OCI-LY7 (cell line): Measurements from ENCODE around the gene RARG. TPM values are rescaled to one million over a fixed set of nuclear protein-coding genes. Genes with fewer than 3 reads are reported as not detected.

Source experiments
- BruUV-seq: library from RNA; stranded (reverse); fragments of 400-500 nt; replicated peaks from 2 replicates; lab custom pipeline; 2021; lab: Mats Ljungman, UMichigan
- CTCF ChIA-PET: fragments of 300-600 bp; sonication (Branson Sonifier 250); formaldehyde crosslinking; loops from one replicate; lab custom pipeline; 2022; ENCODE audit warnings: antibody characterized with exemption; ENCODE audit not compliant: unreplicated experiment; lab: Charles Lee
- POLR2A ChIA-PET: fragments of 300-600 bp; sonication (Branson Sonifier 250); formaldehyde crosslinking; loops from one replicate; lab custom pipeline; 2022; ENCODE audit warnings: antibody characterized with exemption; lab: Charles Lee
- DNase-seq: peaks from one replicate; pipeline ENCODE4 v3.0.0-alpha.2; 2015; ENCODE audit warnings: low spot score
- H2AFZ ChIP-seq: fragments of 200-600 bp; sonication (generic), shearing (Covaris generic); 2 replicates; pipeline ENCODE4 v1.6.1; 2014; ENCODE audit warnings: mild to moderate bottlenecking, antibody characterized with exemption, low read length, moderate library complexity
- H3K27ac ChIP-seq: fragments of 200-600 bp; sonication (generic); 2 replicates; pipeline ENCODE4 v1.5.1; 2014; ENCODE audit warnings: mixed run types, low read depth, mild to moderate bottlenecking, moderate library complexity, low read length, inconsistent platforms; ENCODE audit not compliant: poor library complexity, severe bottlenecking
- H3K36me3 ChIP-seq: fragments of 200-600 bp; sonication (generic); 2 replicates; pipeline ENCODE4 v1.6.1; 2014; ENCODE audit warnings: mild to moderate bottlenecking, antibody characterized with exemption, low read length, moderate library complexity, mixed read lengths; ENCODE audit not compliant: insufficient read depth
- H3K4me1 ChIP-seq: fragments of 200-600 bp; sonication (generic); 2 replicates; pipeline ENCODE4 v1.5.1; 2014; ENCODE audit warnings: mild to moderate bottlenecking, low read length; ENCODE audit not compliant: insufficient read depth, poor library complexity, severe bottlenecking
- H3K4me2 ChIP-seq: fragments of 200-600 bp; sonication (generic); 2 replicates; pipeline ENCODE4 v1.6.1; 2014; ENCODE audit warnings: mild to moderate bottlenecking, low read length
- H3K4me3 ChIP-seq: fragments of 200-600 bp; sonication (generic); 2 replicates; pipeline ENCODE4 v1.5.1; 2014; ENCODE audit warnings: mild to moderate bottlenecking, low read depth, low read length; ENCODE audit not compliant: poor library complexity, severe bottlenecking
- H3K79me2 ChIP-seq: fragments of 200-600 bp; sonication (generic); 2 replicates; pipeline ENCODE4 v1.6.1; 2016; ENCODE audit warnings: low read depth, mild to moderate bottlenecking, low read length, moderate library complexity, mixed read lengths; ENCODE audit not compliant: insufficient read depth
- H3K9me2 ChIP-seq: fragments of 200-600 bp; sonication (generic); 2 replicates; pipeline ENCODE4 v1.6.1; 2016; ENCODE audit warnings: mild to moderate bottlenecking, low read length, mixed read lengths; ENCODE audit not compliant: insufficient read depth
- H3K9me3 ChIP-seq: fragments of 200-600 bp; sonication (generic); 2 replicates; pipeline ENCODE4 v1.6.1; 2014; ENCODE audit warnings: mild to moderate bottlenecking, mixed run types, low read length, mixed read lengths
- H4K20me1 ChIP-seq: fragments of 200-600 bp; sonication (generic); 2 replicates; pipeline ENCODE4 v1.6.1; 2014; ENCODE audit warnings: mild to moderate bottlenecking, antibody characterized with exemption, low read length, moderate library complexity, mixed read lengths; ENCODE audit not compliant: insufficient read depth
- CTCF ChIP-seq: fragments of 200-600 bp; sonication (generic); conservative IDR thresholded peaks from 2 replicates; pipeline ENCODE4 v1.5.1; 2014; ENCODE audit warnings: mild to moderate bottlenecking, antibody characterized with exemption, low read length, moderate library complexity, mixed read lengths
- EZH2phosphoT487 ChIP-seq: fragments of 200-600 bp; sonication (generic); IDR thresholded peaks from 2 replicates; pipeline ENCODE4 v1.6.1; 2018; ENCODE audit warnings: low read depth, borderline replicate concordance, mild to moderate bottlenecking, mixed run types, antibody characterized with exemption, low read length, moderate library complexity, mixed read lengths
- intact Hi-C: fragments of 100-400 bp; cut with micrococcal nuclease; formaldehyde crosslinking; loops from one replicate; pipeline ENCODE4 v1.10.0; 2022; ENCODE audit not compliant: unreplicated experiment
- total RNA-seq, 2 experiments: library from RNA; depleted of rRNA in 1 of 2; stranded (reverse); fragments of >200 nt in 1 of 2; shearing (Covaris generic) in 1 of 2; gene quantifications; 2 replicates each; pipeline ENCODE4 v1.2.3, GENCODE V29; 2014 to 2022

Gene RARG
- total RNA-seq, 2 experiments from 2014 or later, result 7.0 to 8.4 TPM

- Histone ChIP-seq H3K27ac (peak within 1 kb of the TSS; percentile 98), H3K9me2 (no peaks in the 10 kb centered on the region), H3K4me2 (peak within 1 kb of the TSS; percentile 86), H3K9me3 (no peaks in the 10 kb centered on the region), H3K4me3 (peak within 1 kb of the TSS; percentile 83), H3K4me1 (peaks cover 79% of the 10 kb centered on the region), H4K20me1 (no peaks in the 10 kb centered on the region), H3K79me2 (peaks cover 56% of the 10 kb centered on the region), H2AFZ (peak within 1 kb of the TSS; percentile 37; the same call in 1 of the 2 replicates), H3K36me3 (peaks cover 16% of the 10 kb centered on the region; the same call in 1 of the 2 replicates)
- TF ChIP-seq EZH2phosphoT487 (no peak), CTCF (no peak)
- DNase-seq, result peak; percentile 87
- intact Hi-C loops, result loop anchor here (5.0 to 10.0 kb wide), 2 partner anchors 298 to 545 kb away; partner anchors contain the start of genes CISTR, NPFF and TARBP2
- BruUV-seq, result no TSS peak
- CTCF ChIA-PET, result no interaction called here
- POLR2A ChIA-PET, result interaction anchor here (0.6 to 4.6 kb wide), 11 partner anchors 8 to 156 kb away, joined by 3 to 43 read pairs (median 4); partner anchors contain the start of genes AAAS, ESPL1 and PFDN5
Measured at GRCh38 chr12:53207042-53207441, 25.0 kb downstream of the RARG start, which contains the start of gene ITGB7. TSS of gene ITGB7 (minus strand) at chr12:53207251. CDS start at chr12:53200443, 6,808 bp downstream.

DNA sequence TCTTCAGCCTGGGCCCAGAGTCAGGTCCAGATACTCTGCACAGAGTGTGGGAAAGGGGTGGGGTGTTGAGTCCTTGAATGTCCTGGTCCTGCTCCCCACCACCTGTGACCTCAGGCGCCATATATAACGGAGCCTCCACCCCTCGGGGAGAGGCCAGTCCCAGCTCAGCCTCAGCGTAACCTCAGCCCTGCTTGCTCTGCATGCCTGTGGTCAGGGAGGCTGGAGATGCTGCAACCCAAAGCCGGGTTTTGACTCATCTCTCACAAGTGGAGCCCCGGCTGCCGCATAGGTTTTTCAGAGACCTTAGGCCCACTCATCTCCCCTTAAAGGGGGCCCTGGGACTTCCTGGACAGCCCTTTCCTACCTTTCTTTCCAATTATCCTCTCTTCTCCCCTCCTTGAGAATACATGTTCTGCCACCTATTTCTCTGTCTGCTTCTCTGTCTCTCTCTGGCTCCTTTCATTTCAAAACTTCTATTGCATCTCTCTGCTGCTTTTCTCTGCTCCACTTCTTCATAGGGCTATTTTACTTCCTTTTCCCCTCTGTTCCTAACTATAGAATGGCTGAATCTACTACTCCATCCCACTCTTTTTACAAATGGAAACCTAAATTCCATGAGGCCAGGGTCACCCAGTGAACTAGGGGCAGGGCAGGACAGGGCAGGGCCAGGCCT is 26.1 kb downstream of the RARG start:
- DNase-seq, result peak; percentile 74
- Histone ChIP-seq H3K27ac (peak overlapping the region; percentile 98), H3K79me2 (peaks cover 63% of the 10 kb centered on the region), H2AFZ (no peak overlapping the region), H3K4me1 (peaks cover 79% of the 10 kb centered on the region), H3K9me2 (no peaks in the 10 kb centered on the region), H3K4me2 (peak overlapping the region; percentile 86), H3K36me3 (peaks cover 14% of the 10 kb centered on the region; the same call in 1 of the 2 replicates), H4K20me1 (no peaks in the 10 kb centered on the region), H3K4me3 (peak overlapping the region; percentile 83), H3K9me3 (no peaks in the 10 kb centered on the region)
- ChIA-PET POLR2A (interaction anchor here (0.6 to 4.6 kb wide), 5 partner anchors 19 to 89 kb away, joined by 3 to 43 read pairs (median 3); partner anchors contain the start of genes ESPL1 and PFDN5), CTCF (no interaction called here)
- TSS peak; percentile 93 for BruUV-seq
- intact Hi-C loops, result loop anchor here (5.0 to 10.0 kb wide), 2 partner anchors 299 to 546 kb away; partner anchors contain the start of genes CISTR, NPFF and TARBP2
- no peak for TF ChIP-seq CTCF
- no peak for TF ChIP-seq EZH2phosphoT487
